HTR-8/SVneo (cell line): ENCODE results near the gene TENM4.
"Not testable (repeated sequence)": the region's sequence is repeated elsewhere in the genome, so short reads cannot be mapped to it uniquely, and the experiment has no call there.

Source experiments
- DNase-seq: peaks from one replicate; pipeline ENCODE4 v3.0.0; 2011; ENCODE audit warnings: low spot score, mixed read lengths; ENCODE audit not compliant: insufficient read length
- FAIRE-seq: peaks from 2 replicates; lab custom pipeline; 2011; peaks lifted over from hg19 to GRCh38; lab: Jason Lieb, UNC

TENM4 gene

GRCh38 chr11:79198203-79198897 lies 242.5 kb downstream of the TENM4 start:
- DNase-seq: no peak
- no peak for FAIRE-seq

- no peak for FAIRE-seq
- no peak for DNase-seq
Measured at GRCh38 chr11:79196950-79197349, 243.9 kb downstream of the TENM4 start.

GRCh38 chr11:79195209-79195608 lies 245.6 kb downstream of the TENM4 start:
- DNase-seq (no peak), FAIRE-seq (no peak)

GRCh38 chr11:79193663-79194310 lies 247.0 kb downstream of the TENM4 start:
- DNase-seq (no peak), FAIRE-seq (no peak)

- DNase-seq (no peak), FAIRE-seq (no peak)
Measured at GRCh38 chr11:79192836-79193235, 248.0 kb downstream of the TENM4 start.

- not testable (repeated sequence) for DNase-seq, FAIRE-seq
Measured at GRCh38 chr11:79191716-79192115, 249.1 kb downstream of the TENM4 start.

- not testable (repeated sequence) for FAIRE-seq
Measured at GRCh38 chr11:79190553-79190952, 250.3 kb downstream of the TENM4 start.

GRCh38 chr11:79189601-79190000 lies 251.2 kb downstream of the TENM4 start:
- DNase-seq (no peak), FAIRE-seq (no peak)

More at GRCh38 chr11:79190553-79190952, 250.3 kb downstream of the TENM4 start:
- DNase-seq: not testable (repeated sequence)

- FAIRE-seq (no peak), DNase-seq (no peak)
Measured at GRCh38 chr11:79189055-79189454, 251.8 kb downstream of the TENM4 start.

- no peak for DNase-seq
- FAIRE-seq: no peak
Measured at GRCh38 chr11:79186669-79187068, 254.2 kb downstream of the TENM4 start.

- FAIRE-seq: no peak
- no peak for DNase-seq
Measured at GRCh38 chr11:79185351-79185750, 255.5 kb downstream of the TENM4 start.

GRCh38 chr11:79184285-79184684 lies 256.5 kb downstream of the TENM4 start:
- DNase-seq (no peak), FAIRE-seq (no peak)

GRCh38 chr11:79182794-79183193 lies 258.0 kb downstream of the TENM4 start:
- no peak for DNase-seq
- no peak for FAIRE-seq

GRCh38 chr11:79179087-79179486 lies 261.7 kb downstream of the TENM4 start:
- FAIRE-seq: no peak

GRCh38 chr11:79174045-79175008 lies 266.5 kb downstream of the TENM4 start:
- no peak for FAIRE-seq
- DNase-seq: no peak

More at GRCh38 chr11:79179087-79179486, 261.7 kb downstream of the TENM4 start:
- no peak for DNase-seq

GRCh38 chr11:79173615-79174014 lies 267.2 kb downstream of the TENM4 start:
- DNase-seq: no peak
- no peak for FAIRE-seq

- no peak for FAIRE-seq
Measured at GRCh38 chr11:79170321-79170720, 270.5 kb downstream of the TENM4 start.

GRCh38 chr11:79168530-79169110 lies 272.2 kb downstream of the TENM4 start:
- DNase-seq: no peak
- no peak for FAIRE-seq

More at GRCh38 chr11:79170321-79170720, 270.5 kb downstream of the TENM4 start:
- DNase-seq: no peak

- no peak for FAIRE-seq
- DNase-seq: no peak
Measured at GRCh38 chr11:79167510-79168188, 273.2 kb downstream of the TENM4 start.

- FAIRE-seq: no peak
- DNase-seq: no peak
Measured at GRCh38 chr11:79165908-79166307, 274.9 kb downstream of the TENM4 start.
